ENCODE results near the gene ACOT8.

- TF ChIP-seq CTCF (optimal IDR thresholded peaks at IDR 0.05 in 1 of 3, IDR thresholded peaks at IDR 0.05 in 1 of 3, conservative IDR thresholded peaks at IDR 0.05 in 1 of 3; ENCODE audit: extremely low read depth in 1 of 3, insufficient read depth in 2 of 3, low read length in 3 of 3) (no peak), EZH2 (IDR thresholded peaks at IDR 0.05; ENCODE audit: low read length) (no peak)
Measured at GRCh38 chr20:45813489-45813888, 43.7 kb downstream of the ACOT8 start.
